A549 (cell line): ENCODE measurements around the gene SERHL2. TPM values are rescaled to one million over a fixed set of nuclear protein-coding genes. Genes with fewer than 3 reads are reported as not detected.

Experiments used
- ATAC-seq, 2 experiments: fragments of 200-7000 bp in 1 of 2; fragments of >200 bp in 1 of 2; cut with Nextera tagmentation in 1 of 2; cut with Tn5 transposase in 1 of 2; 3 replicates each; pipeline versions ENCODE4 v1.8.0 to v1.9.1; 2018 to 2020; ENCODE audit warnings: mild to moderate bottlenecking in 1 of 2, moderate library complexity in 1 of 2
- CTCF ChIA-PET: fragments of 300-600 bp; sonication (Branson Sonifier 250); formaldehyde crosslinking; extraction: SDS; loops from one replicate; lab custom pipeline; 2021; ENCODE audit warnings: antibody characterized with exemption, inconsistent platforms; lab: Yijun Ruan, JAX
- POLR2A ChIA-PET: fragments of 350-600 bp; formaldehyde crosslinking; extraction: SDS; loops from one replicate; lab custom pipeline; 2021; ENCODE audit warnings: antibody characterized with exemption, inconsistent platforms; lab: Yijun Ruan, JAX
- DNase-seq, 2 experiments: peaks; one replicate each; pipeline versions ENCODE4 v3.0.0 to v3.0.0-alpha.2; 2011 to 2016; ENCODE audit warnings: low read depth in 1 of 2, low spot score in 1 of 2
- FAIRE-seq: peaks from 2 replicates; lab custom pipeline; 2011; peaks lifted over from hg19 to GRCh38; lab: Jason Lieb, UNC
- H3K27ac ChIP-seq, 2 experiments: fragments of >200 bp; sonication (Bioruptor Twin); formaldehyde crosslinking; 3 replicates each; pipeline ENCODE4 v1.5.1; 2016 to 2017
- H3K4me1 ChIP-seq: fragments of >200 bp; sonication (Bioruptor Twin); formaldehyde crosslinking; 3 replicates; pipeline ENCODE4 v1.6.1; 2016
- H3K4me2 ChIP-seq: fragments of >200 bp; sonication (Bioruptor Twin); formaldehyde crosslinking; 3 replicates; pipeline ENCODE4 v1.6.1; 2016
- H3K4me3 ChIP-seq: fragments of >200 bp; sonication (Bioruptor Twin); formaldehyde crosslinking; 3 replicates; pipeline ENCODE4 v1.5.1; 2016
- H3K9me3 ChIP-seq: fragments of >200 bp; sonication (Bioruptor Twin); formaldehyde crosslinking; 3 replicates; pipeline ENCODE4 v1.6.1; 2016
- BHLHE40 ChIP-seq: IDR thresholded peaks from 2 replicates; pipeline ENCODE4 v1.6.1; 2012; ENCODE audit warnings: low read depth, low read length, inconsistent platforms
- CBX2 ChIP-seq: fragments of 200-600 bp; sonication (generic); IDR thresholded peaks from 2 replicates; pipeline ENCODE4 v1.6.1; 2016; ENCODE audit warnings: low read depth, mild to moderate bottlenecking, borderline replicate concordance
- EHF ChIP-seq: fragments of 250-450 bp; sonication (Bioruptor Pico); IDR thresholded peaks from 2 replicates; pipeline ENCODE4 v1.5.0; 2020; ENCODE audit warnings: mild to moderate bottlenecking
- ELK1 ChIP-seq: fragments of 150-350 bp; IDR thresholded peaks from 2 replicates; pipeline ENCODE4 v1.6.1; 2014; ENCODE audit warnings: low read depth, mild to moderate bottlenecking, low read length
- EP300 ChIP-seq, 2 experiments: fragments of >200 bp; sonication (Bioruptor Twin); formaldehyde crosslinking; IDR thresholded peaks; 2 replicates in 1 of 2; 3 replicates in 1 of 2; pipeline ENCODE4 v1.6.1; 2016 to 2017
- FOSB ChIP-seq: fragments of 250-450 bp; sonication (Bioruptor Pico); IDR thresholded peaks from 2 replicates; pipeline ENCODE4 v1.5.0; 2020; ENCODE audit warnings: mild to moderate bottlenecking, moderate library complexity
- HDAC2 ChIP-seq: fragments of 200-600 bp; sonication (generic); IDR thresholded peaks from 2 replicates; pipeline ENCODE4 v1.6.1; 2016
- HMGXB4 ChIP-seq: fragments of 250-450 bp; sonication (Bioruptor Pico); IDR thresholded peaks from 2 replicates; pipeline ENCODE4 v1.5.0; 2021; ENCODE audit warnings: mild to moderate bottlenecking, moderate library complexity, borderline replicate concordance
- HOXA7 ChIP-seq: fragments of 250-450 bp; sonication (Bioruptor Pico); IDR thresholded peaks from 2 replicates; pipeline ENCODE4 v1.5.0; 2020; ENCODE audit warnings: mild to moderate bottlenecking, moderate library complexity
- HOXB13 ChIP-seq: fragments of 250-450 bp; sonication (Bioruptor Pico); IDR thresholded peaks from 2 replicates; pipeline ENCODE4 v1.5.0; 2020; ENCODE audit warnings: low read depth, mild to moderate bottlenecking, moderate library complexity
- HOXB5 ChIP-seq: fragments of 250-450 bp; sonication (Bioruptor Pico); IDR thresholded peaks from 2 replicates; pipeline ENCODE4 v1.5.0; 2020; ENCODE audit warnings: mild to moderate bottlenecking, moderate library complexity
- KDM5A ChIP-seq: fragments of 200-600 bp; sonication (generic); IDR thresholded peaks from 2 replicates; pipeline ENCODE4 v1.6.1; 2016; ENCODE audit warnings: antibody characterized with exemption, mild to moderate bottlenecking
- MAFK ChIP-seq: fragments of 450-650 bp; IDR thresholded peaks from 2 replicates; pipeline ENCODE4 v1.6.1; 2014; ENCODE audit not compliant: partially characterized antibody
- MAX ChIP-seq: IDR thresholded peaks from 2 replicates; pipeline ENCODE4 v1.6.1; 2012
- NPAS2 ChIP-seq: fragments of 250-450 bp; sonication (Bioruptor Pico); IDR thresholded peaks from 2 replicates; pipeline ENCODE4 v1.8.0; 2022; ENCODE audit warnings: mild to moderate bottlenecking, moderate library complexity, borderline replicate concordance
- NR3C1 ChIP-seq: fragments of >200 bp; sonication (Bioruptor Twin); formaldehyde crosslinking; IDR thresholded peaks from 3 replicates; pipeline ENCODE4 v1.6.1; 2017
- PHF8 ChIP-seq: fragments of 200-600 bp; sonication (generic); IDR thresholded peaks from 2 replicates; pipeline ENCODE4 v1.6.1; 2016; ENCODE audit warnings: low read depth, mild to moderate bottlenecking, antibody characterized with exemption, moderate library complexity, borderline replicate concordance
- POLR2A ChIP-seq: IDR thresholded peaks from 2 replicates; pipeline ENCODE4 v1.6.1; 2012; ENCODE audit warnings: mild to moderate bottlenecking, low read length
- POLR2AphosphoS2 ChIP-seq: conservative IDR thresholded peaks from 2 replicates; pipeline ENCODE4 v1.6.1; 2012; ENCODE audit warnings: low read length, improper control_type of control experiment, inconsistent platforms
- RAD21 ChIP-seq, 2 experiments: fragments of >200 bp in 1 of 2; sonication (Bioruptor Twin) in 1 of 2; formaldehyde crosslinking in 1 of 2; IDR thresholded peaks in 1 of 2; conservative IDR thresholded peaks in 1 of 2; 2 replicates in 1 of 2; 3 replicates in 1 of 2; pipeline ENCODE4 v1.6.1; 2012 to 2018; ENCODE audit warnings: inconsistent platforms in 1 of 2
- RARB ChIP-seq: fragments of 250-450 bp; sonication (Bioruptor Pico); IDR thresholded peaks from 2 replicates; pipeline ENCODE4 v1.8.0; 2021; ENCODE audit warnings: mild to moderate bottlenecking, moderate library complexity
- REST ChIP-seq: fragments of 200-600 bp; sonication (generic); IDR thresholded peaks from 2 replicates; pipeline ENCODE4 v1.6.1; 2016; ENCODE audit warnings: antibody characterized with exemption, mild to moderate bottlenecking, moderate library complexity
- SREBF2 ChIP-seq: fragments of 450-650 bp; IDR thresholded peaks from 2 replicates; pipeline ENCODE4 v1.6.1; 2014; ENCODE audit warnings: mild to moderate bottlenecking, moderate library complexity
- TFCP2L1 ChIP-seq: fragments of 250-450 bp; sonication (Bioruptor Pico); IDR thresholded peaks from 2 replicates; pipeline ENCODE4 v1.5.0; 2021; ENCODE audit warnings: mild to moderate bottlenecking
- TP53 ChIP-seq: fragments of 250-450 bp; sonication (Bioruptor Pico); IDR thresholded peaks from 2 replicates; pipeline ENCODE4 v1.5.0; 2021; ENCODE audit warnings: mild to moderate bottlenecking, moderate library complexity
- ZSCAN20 ChIP-seq: fragments of 250-450 bp; sonication (Bioruptor Pico); IDR thresholded peaks from 2 replicates; pipeline ENCODE4 v1.8.0; 2022; ENCODE audit warnings: mild to moderate bottlenecking, moderate library complexity
- WGBS: methylation state at CpG from one replicate; pipeline ENCODE4 v1.1.6; 2017; ENCODE audit errors: missing lambda C conversion rate; 5-methylcytosine and 5-hydroxymethylcytosine counted together
- polyA plus RNA-seq, 4 experiments: library from polyadenylated mRNA; depleted of rRNA in 3 of 4; stranded (reverse); fragments of >200 nt; fragmentation: RNase III in 1 of 4; extraction: RNeasy Plus Mini Kit Qiagen cat#74134 plus additional on column Dnase treatment in 1 of 4; gene quantifications; 2 replicates in 3 of 4; 3 replicates in 1 of 4; pipeline ENCODE4 v1.2.3, GENCODE V29; 2011 to 2017
- TF ChIP-seq, protein P1 (sequence below): IDR thresholded peaks from 2 replicates; pipeline ENCODE4 v1.6.1; 2012

Gene SERHL2
- polyA plus RNA-seq, 2 of the 4 experiments (the other 2 are of a cell fraction): 0.14 to 0.21 TPM

DNA sequence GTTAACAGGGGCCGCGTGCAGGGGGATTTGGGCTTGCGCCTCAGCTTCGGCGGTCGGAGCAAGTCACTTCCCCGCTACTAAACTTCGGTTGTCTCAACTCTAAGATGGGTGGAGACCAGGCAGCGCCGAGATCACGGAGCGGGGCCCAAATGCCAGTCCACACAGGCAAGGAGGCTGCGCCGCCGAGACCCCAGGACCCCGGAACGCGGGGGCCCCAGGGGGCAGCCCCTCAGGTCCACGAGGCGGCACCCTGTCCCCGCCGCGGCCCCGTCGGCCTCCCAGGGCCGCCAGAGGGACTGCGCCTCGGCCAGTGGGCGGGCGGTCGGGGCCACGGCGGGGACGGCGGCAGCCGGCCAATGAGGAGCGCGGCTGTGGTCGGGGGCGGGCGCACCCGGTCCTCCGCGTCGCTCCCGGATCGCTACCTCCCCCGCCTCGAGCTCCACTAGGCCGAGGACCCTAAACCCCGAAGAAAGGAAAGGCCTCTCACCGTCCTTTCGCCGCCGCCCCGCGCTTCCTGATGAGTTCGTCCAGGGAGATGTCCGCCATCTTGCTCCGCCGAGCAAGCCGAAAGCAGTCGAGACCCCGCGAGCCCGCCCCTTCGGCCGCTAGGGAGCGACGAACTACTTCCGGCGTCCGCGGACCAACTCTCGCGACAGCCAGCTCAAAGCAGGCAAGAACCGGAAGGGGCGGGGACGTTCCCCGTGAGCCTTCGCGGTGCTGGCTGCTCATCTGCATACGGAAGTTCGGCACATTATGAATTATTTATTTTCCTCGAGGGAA lies 60.7 kb downstream of the SERHL2 start, which contains the start of gene POLDIP3 (continued):
- TF ChIP-seq ELK1 (peak; percentile 43; the same call in 1 of the 2 replicates), NPAS2 (CRISPR knock-in tag) (no peak)

DNA sequence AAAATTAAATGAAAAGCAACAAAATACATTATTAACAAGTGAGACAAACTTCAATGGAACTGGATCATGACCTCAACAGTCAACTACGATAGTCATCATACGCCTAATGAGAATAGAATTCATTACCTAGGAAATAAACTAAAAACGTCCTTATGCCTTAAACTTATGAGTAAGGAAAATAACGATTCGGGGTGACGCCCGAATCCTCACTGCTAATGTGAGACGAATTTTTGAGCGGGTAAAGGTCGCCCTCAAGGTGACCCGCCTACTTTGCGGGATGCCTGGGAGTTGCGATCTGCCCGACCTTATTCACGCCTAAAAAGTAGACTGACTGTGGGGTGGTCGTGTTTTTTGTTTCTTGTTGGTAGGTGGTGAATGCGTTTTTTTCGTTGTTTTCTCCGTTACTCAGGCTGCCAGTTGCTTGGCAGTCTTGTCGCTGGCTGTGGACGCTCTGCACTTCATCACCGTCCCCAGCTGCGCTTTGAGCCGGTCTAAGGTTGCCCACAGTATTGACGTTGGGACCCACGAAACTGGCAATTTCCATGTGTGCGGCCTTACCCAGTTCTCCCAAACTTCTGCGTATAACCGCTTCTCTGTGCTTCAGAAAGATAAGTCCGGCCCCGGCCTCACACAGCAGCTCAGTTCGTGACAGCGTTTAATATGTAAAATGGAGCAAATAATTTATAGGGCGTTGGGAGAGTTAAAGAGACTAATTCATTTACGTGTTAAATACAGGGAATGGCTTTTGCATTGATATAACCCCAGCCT lies 61.5 kb downstream of the SERHL2 start:
- ChIA-PET POLR2A (interaction anchor here (0.6 to 2.0 kb wide), 12 partner anchors 9 to 475 kb away, joined by 3 to 13 read pairs (median 4); partner anchors contain the start of genes CYB5R3 and PACSIN2), CTCF (interaction anchor here (2.0 kb wide), 1 partner anchor 252 kb away, joined by 7 read pairs; no protein-coding TSS in a partner anchor)
- peak overlapping the region; percentile 82 for H3K4me2 ChIP-seq
- DNase-seq: peak; percentile 87 to 96
- WGBS: 1% methylated on average over 34 of the region's 35 CpGs
- no peak for FAIRE-seq
- H3K27ac ChIP-seq: peak overlapping the region; percentile 91 to 98
- H3K9me3 ChIP-seq: no peaks in the 10 kb centered on the region
- H3K4me3 ChIP-seq: peak overlapping the region; percentile 93
- peaks cover 24% of the 10 kb centered on the region for H3K4me1 ChIP-seq
- peak; percentile 89 for ATAC-seq
- TF ChIP-seq TFCP2L1 (CRISPR knock-in tag): peak; percentile 99
- TF ChIP-seq ELK1: no peak
- no peak for TF ChIP-seq CBX2
- TF ChIP-seq PHF8: no peak
- no peak; a peak in 1 of 5 replicates for TF ChIP-seq EP300 (IDR thresholded peaks at IDR 0.05)
- peak; percentile 100 for TF ChIP-seq POLR2A
- TF ChIP-seq FOSB: peak; percentile 99
- no peak for TF ChIP-seq BHLHE40
- TF ChIP-seq, protein P1, sequence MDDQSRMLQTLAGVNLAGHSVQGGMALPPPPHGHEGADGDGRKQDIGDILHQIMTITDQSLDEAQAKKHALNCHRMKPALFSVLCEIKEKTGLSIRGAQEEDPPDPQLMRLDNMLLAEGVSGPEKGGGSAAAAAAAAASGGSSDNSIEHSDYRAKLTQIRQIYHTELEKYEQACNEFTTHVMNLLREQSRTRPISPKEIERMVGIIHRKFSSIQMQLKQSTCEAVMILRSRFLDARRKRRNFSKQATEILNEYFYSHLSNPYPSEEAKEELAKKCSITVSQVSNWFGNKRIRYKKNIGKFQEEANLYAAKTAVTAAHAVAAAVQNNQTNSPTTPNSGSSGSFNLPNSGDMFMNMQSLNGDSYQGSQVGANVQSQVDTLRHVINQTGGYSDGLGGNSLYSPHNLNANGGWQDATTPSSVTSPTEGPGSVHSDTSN: peak; percentile 93
- TF ChIP-seq TP53 (CRISPR knock-in tag): peak; percentile 99
- TF ChIP-seq MAFK: peak; percentile 26
- TF ChIP-seq HOXA7: peak; percentile 99
- TF ChIP-seq ZSCAN20 (CRISPR knock-in tag): no peak
- TF ChIP-seq RAD21 (conservative IDR thresholded peaks at IDR 0.05 in 1 of 2, IDR thresholded peaks at IDR 0.05 in 1 of 2): no peak; a peak in 1 of 5 replicates
- peak; percentile 60; the same call in 1 of the 2 replicates for TF ChIP-seq EHF (CRISPR knock-in tag)
- peak; percentile 67 for TF ChIP-seq HOXB5
- TF ChIP-seq KDM5A: no peak
- no peak for TF ChIP-seq SREBF2
- peak; percentile 81; the same call in 1 of the 2 replicates for TF ChIP-seq HMGXB4 (CRISPR knock-in tag)
- no peak for TF ChIP-seq HDAC2
- TF ChIP-seq MAX: peak; percentile 72
- no peak; the same call in 1 of the 2 replicates for TF ChIP-seq POLR2AphosphoS2
- no peak for TF ChIP-seq HOXB13
- peak; percentile 72 for TF ChIP-seq REST
- TF ChIP-seq NR3C1: no peak
- peak; percentile 98 for TF ChIP-seq RARB (CRISPR knock-in tag)
